Measurements from ENCODE around the gene ATCAY.
A peak's percentile ranks its signal among the peaks of the same experiment; 100 is the strongest.
"Not testable (repeated sequence)": the region's sequence is repeated elsewhere in the genome, so short reads cannot be mapped to it uniquely, and the experiment has no call there.

ATCAY gene

DNA sequence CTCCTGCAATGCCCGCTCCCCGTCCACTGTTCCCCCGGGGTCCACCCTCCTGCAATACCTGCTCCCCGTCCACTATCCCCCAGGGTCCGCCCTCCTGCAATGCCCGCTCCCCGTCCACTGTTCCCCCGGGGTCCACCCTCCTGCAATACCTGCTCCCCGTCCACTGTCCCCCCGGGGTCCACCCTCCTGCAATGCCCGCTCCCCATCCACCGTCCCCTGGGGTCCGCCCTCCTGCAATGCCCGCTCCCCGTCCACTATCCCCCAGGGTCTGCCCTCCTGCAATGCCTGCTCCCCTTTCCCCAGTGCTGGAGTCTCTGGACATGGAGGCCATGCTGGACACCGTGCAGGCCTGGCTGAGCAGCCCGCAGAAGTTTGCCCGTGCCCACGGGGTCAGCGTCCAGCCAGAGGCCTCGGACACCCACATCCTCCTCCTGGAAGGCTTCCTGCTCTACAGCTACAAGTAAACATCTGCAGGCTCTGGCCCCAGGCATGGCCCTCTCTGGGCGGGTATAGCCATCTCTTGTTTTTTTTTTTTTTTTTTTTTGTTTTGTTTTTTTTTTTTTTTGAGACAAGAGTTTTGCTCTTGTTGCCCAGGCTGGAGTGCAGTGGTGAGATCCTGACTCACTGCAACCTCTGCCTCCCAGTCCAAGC, 57.9 kb downstream of the ATCAY start:
- not testable (repeated sequence) for H3K27ac ChIP-seq (ENCODE audit: low read depth, low read length); H3K9me3 ChIP-seq (ENCODE audit: low read length); H3K4me1 ChIP-seq (ENCODE audit: insufficient read depth, low read length); H3K4me3 ChIP-seq (ENCODE audit: low read depth in 1 of 2, low read length in 2 of 2); H3K27me3 ChIP-seq (ENCODE audit: control insufficient read depth in 1 of 2, insufficient read depth in 2 of 2, low read length in 2 of 2); H3K9ac ChIP-seq (ENCODE audit: low read length); H3K36me3 ChIP-seq (ENCODE audit: insufficient read depth, low read length)

DNA sequence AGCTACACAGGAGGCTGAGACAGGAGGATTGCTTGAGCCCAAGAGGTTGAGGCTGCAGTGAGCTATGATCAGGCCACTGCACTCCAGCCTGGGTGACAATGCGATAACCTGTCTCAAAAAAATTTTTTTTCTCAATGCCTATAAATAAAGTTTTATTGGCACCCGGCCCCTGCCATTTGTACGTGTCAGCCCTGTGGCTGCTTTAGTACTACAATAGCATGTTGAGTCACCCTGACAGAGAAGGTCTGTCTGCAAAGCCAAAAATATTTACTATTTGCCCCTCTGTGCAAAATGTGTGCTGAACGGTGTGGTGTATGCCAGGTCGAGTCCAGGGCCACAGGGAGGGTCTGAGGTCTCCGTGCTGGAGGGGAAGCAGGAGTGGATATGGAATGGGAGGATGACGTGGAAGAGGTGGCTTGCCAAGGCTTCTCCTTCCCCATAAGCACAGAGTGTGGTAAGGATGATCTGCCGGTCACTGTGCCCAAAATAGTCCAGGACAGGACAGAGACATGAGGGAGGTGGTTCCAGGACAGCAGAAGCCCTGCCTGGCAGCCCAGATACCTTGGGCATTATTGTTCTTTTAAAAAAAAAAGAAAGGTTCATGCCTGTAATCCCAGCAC, 62.4 kb downstream of the ATCAY start:
- no peaks in the 10 kb centered on the region for H3K4me1 ChIP-seq (ENCODE audit: insufficient read depth, low read length)
- H3K27ac ChIP-seq (ENCODE audit: low read depth, low read length), result no peak overlapping the region
- no peaks in the 10 kb centered on the region for H3K27me3 ChIP-seq (ENCODE audit: control insufficient read depth in 1 of 2, insufficient read depth in 2 of 2, low read length in 2 of 2)
- no peaks in the 10 kb centered on the region for H3K36me3 ChIP-seq (ENCODE audit: insufficient read depth, low read length)
- no peaks in the 10 kb centered on the region for H3K9me3 ChIP-seq (ENCODE audit: low read length)
- no peak overlapping the region for H3K4me3 ChIP-seq (ENCODE audit: low read depth in 1 of 2, low read length in 2 of 2)
- H3K9ac ChIP-seq (ENCODE audit: low read length), result no peak overlapping the region

DNA sequence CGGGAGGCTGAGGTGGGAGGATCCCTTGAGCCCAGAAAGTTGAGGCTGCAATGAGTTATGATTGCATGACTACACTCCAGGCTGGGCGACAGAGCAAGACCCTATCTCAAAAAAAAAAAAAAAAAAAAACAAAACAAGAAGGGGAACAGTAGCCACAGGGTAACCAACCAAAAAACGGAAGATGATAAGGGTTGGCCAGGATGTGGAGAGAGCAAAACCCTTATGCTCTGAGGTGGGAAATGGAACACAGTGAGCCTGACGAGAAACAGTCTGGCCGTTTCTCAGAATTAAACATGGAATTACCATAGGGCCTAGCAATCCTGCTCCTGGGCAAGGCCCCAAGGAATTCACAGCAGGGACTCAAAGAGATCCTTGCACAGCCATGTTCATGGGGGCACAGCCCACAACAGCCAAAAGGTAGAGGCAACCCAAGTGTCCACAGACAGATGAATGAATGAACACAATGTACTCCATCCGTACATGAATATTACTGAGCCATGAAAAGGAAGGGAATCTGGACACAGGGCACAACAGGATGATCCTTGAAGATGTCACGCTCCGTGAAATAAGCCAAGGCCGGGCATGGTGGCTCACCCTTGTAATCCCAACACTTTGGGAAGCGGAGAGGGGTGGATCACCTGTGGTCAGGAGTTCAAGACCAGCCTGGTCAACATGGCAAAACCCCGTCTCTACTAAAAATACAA, 63.7 kb downstream of the ATCAY start:
- no peaks in the 10 kb centered on the region for H3K27me3 ChIP-seq (ENCODE audit: control insufficient read depth in 1 of 2, insufficient read depth in 2 of 2, low read length in 2 of 2)
- H3K9ac ChIP-seq (ENCODE audit: low read length), result no peak overlapping the region
- no peaks in the 10 kb centered on the region for H3K4me1 ChIP-seq (ENCODE audit: insufficient read depth, low read length)
- no peaks in the 10 kb centered on the region for H3K36me3 ChIP-seq (ENCODE audit: insufficient read depth, low read length)
- no peak overlapping the region for H3K27ac ChIP-seq (ENCODE audit: low read depth, low read length)
- no peak overlapping the region for H3K4me3 ChIP-seq (ENCODE audit: low read depth in 1 of 2, low read length in 2 of 2)
- H3K9me3 ChIP-seq (ENCODE audit: low read length), result no peaks in the 10 kb centered on the region

DNA sequence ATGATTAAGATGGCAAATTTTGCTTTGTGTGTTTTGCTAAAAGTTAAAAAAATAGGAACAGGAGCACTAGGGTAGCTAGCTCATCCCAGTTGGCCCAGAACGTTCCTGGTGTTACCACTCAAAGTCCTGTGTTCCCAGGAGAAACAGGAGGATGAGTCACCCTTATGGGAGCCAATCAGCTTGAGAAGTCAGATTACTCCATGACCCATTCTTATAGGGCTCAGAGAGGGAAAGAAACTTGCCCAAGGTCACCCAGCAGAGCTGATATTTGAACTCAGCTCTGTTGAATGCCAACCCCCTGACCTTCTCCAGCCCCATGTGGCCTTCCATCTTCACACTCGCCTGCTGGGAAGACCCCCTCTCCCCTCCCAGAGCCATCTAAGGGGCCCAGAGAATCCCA, 65.4 kb downstream of the ATCAY start:
- Histone ChIP-seq H3K4me3 (ENCODE audit: low read depth in 1 of 2, low read length in 2 of 2) (no peak overlapping the region), H3K27me3 (ENCODE audit: control insufficient read depth in 1 of 2, insufficient read depth in 2 of 2, low read length in 2 of 2) (no peaks in the 10 kb centered on the region), H3K27ac (ENCODE audit: low read depth, low read length) (no peak overlapping the region), H3K36me3 (ENCODE audit: insufficient read depth, low read length) (no peaks in the 10 kb centered on the region), H3K9me3 (ENCODE audit: low read length) (no peaks in the 10 kb centered on the region), H3K9ac (ENCODE audit: low read length) (no peak overlapping the region), H3K4me1 (ENCODE audit: insufficient read depth, low read length) (peaks cover 5% of the 10 kb centered on the region)

DNA sequence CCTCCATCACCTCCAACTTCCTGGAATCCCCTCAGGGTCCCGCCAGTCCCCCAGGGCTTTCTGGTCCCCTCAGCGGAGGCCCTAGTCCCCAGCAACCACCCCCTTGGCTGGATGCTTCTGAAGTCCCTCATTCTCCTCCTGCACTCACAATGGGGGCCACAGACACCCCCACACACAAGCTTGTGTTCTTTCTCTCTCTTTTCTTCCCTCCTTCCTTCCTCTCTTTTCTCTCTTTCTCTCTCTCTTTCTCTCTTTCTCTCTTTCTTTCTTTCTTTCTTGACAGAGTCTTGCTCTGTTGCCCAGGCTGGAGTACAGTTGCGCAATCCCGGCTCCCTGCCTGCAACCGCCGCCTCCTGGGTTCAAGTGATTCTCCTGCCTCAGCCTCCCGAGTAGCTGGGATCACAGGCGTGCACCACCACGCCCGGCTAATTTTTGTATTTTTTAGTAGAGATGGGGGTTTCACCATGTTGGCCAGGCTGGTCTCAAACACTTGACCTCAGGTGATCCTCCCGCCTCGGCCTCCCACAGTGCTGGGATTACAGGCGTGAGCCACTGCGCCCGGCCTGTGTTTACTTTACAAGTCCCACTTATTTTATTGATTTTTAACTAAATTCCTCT, 66.9 kb downstream of the ATCAY start:
- not testable (repeated sequence) for H3K36me3 ChIP-seq (ENCODE audit: insufficient read depth, low read length); H3K9ac ChIP-seq (ENCODE audit: low read length); H3K27ac ChIP-seq (ENCODE audit: low read depth, low read length); H3K4me3 ChIP-seq (ENCODE audit: low read depth in 1 of 2, low read length in 2 of 2); H3K27me3 ChIP-seq (ENCODE audit: control insufficient read depth in 1 of 2, insufficient read depth in 2 of 2, low read length in 2 of 2); H3K9me3 ChIP-seq (ENCODE audit: low read length)
- peaks cover 14% of the 10 kb centered on the region for H3K4me1 ChIP-seq (ENCODE audit: insufficient read depth, low read length)

DNA sequence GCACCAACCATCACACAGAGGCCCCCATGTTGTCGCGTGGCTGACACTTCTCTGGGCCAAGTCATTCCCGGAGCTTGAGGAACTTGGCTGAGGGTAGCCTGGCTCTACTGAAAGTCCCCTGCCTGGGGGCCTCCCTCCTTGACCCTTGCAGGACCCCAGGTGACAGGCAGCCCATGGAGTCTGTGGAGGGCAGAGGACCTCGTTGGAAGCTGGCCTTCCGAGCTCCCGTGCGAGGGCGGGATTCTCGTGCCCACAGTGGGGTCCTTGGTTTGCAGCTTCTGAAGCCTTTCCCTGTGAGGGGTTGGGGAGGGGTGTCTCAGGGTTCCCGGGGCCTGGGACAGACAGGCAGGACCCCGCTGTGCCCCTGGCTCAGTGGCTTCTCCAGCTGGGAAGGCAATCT, 68.8 kb downstream of the ATCAY start:
- Histone ChIP-seq H3K27ac (ENCODE audit: low read depth, low read length) (no peak overlapping the region), H3K9ac (ENCODE audit: low read length) (no peak overlapping the region), H3K27me3 (ENCODE audit: control insufficient read depth in 1 of 2, insufficient read depth in 2 of 2, low read length in 2 of 2) (no peaks in the 10 kb centered on the region), H3K4me1 (ENCODE audit: insufficient read depth, low read length) (peaks cover 18% of the 10 kb centered on the region), H3K4me3 (ENCODE audit: low read depth in 1 of 2, low read length in 2 of 2) (no peak overlapping the region), H3K36me3 (ENCODE audit: insufficient read depth, low read length) (no peaks in the 10 kb centered on the region), H3K9me3 (ENCODE audit: low read length) (no peaks in the 10 kb centered on the region)

DNA sequence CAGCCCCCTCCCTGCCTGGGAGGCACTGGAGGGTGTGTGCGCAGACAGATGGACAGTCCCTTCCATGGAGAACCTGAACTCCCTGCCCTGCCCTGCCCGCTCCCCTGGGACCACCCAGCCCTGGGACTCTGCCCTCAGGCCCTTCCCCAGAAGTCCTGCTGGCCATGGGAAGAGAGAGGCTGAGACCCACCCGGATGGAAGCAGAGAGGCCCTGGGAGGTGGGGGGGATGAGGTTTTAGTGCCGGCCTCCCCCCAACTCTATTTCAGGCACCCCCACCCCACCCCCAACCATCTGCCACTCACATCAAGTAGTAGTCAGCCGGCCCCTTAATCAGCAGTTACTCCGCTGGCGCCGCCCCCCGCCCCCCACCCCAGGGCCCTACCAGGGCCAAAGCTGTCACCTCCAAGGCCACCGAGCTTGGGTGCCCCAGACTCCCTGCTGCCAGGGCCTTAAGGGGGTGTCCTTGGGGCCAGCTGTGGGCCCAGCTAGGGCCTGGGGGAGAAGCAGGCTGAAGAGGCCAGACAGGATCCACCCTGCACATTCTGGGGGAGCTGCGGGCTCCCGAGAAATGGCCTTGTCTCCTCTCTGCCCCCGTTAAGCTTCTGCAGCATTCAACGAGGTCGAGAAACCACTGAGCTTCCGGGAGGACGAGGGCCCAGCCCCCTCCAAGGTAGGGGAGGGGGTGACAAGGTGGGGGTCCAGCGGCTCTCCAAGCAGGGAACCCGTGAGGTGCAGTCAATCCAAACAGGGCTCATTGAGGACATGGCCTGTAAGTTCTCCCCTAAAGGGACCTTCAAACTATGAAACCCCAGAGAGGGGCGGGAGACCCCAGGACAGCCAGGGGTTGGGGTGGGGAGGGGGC, 69.7 kb downstream of the ATCAY start:
- Histone ChIP-seq H3K4me3 (ENCODE audit: low read depth in 1 of 2, low read length in 2 of 2) (no peak overlapping the region), H3K9ac (ENCODE audit: low read length) (no peak overlapping the region), H3K27me3 (ENCODE audit: control insufficient read depth in 1 of 2, insufficient read depth in 2 of 2, low read length in 2 of 2) (no peaks in the 10 kb centered on the region), H3K9me3 (ENCODE audit: low read length) (no peaks in the 10 kb centered on the region), H3K27ac (ENCODE audit: low read depth, low read length) (peak overlapping the region; percentile 80), H3K36me3 (ENCODE audit: insufficient read depth, low read length) (no peaks in the 10 kb centered on the region), H3K4me1 (ENCODE audit: insufficient read depth, low read length) (peaks cover 19% of the 10 kb centered on the region)

DNA sequence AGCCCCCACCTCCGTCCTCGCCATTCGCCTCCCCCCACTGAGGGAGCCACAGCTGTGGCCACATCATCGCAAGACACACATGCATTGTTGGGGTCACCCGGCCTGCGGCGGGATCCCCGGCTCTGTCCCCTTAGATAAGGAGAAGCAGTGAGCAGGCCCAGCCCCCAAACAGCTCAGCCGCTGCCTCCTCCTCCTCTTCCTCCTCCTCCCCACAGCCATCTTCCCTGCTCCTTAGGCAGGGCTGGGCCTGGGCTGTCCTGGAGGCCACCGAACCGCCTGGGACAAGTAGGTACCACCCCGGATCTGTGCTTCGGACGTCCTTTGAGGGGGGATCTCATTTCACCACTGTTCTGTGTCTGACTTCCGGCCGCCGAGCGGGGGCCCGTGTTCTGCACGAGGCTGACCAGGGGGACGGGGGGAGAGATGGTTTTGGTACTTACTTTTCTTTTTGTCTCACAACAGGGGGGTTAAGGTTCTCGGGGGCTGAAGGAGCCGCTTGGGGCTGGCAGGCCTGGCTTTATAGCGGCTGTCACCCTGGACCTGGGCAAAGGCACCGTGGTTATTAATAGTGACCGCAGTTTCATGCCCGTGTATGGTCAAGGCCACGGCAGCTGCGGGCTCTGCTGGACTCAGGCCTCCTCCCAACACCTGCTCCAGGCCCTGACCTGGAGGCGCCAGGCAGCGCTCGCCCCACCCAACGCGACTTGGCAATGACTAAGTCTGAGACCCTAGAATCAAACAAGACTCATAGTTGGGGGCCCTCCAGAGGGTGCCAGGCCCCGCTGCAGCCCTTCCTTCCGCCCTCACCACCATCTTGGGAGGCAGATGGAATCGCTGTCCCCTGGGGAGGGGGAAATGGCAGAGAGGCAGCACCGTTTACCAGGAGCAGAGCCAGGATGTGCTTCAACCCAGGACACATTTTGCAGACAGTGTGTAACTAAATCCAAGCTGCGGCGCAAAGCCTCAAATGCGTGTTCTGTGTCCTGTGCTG, 70.7 kb downstream of the ATCAY start:
- Histone ChIP-seq H3K36me3 (ENCODE audit: insufficient read depth, low read length) (peaks cover 5% of the 10 kb centered on the region), H3K27ac (ENCODE audit: low read depth, low read length) (peak overlapping the region; percentile 80), H3K9me3 (ENCODE audit: low read length) (no peaks in the 10 kb centered on the region), H3K4me1 (ENCODE audit: insufficient read depth, low read length) (peaks cover 19% of the 10 kb centered on the region), H3K9ac (ENCODE audit: low read length) (peak overlapping the region; percentile 17), H3K27me3 (ENCODE audit: control insufficient read depth in 1 of 2, insufficient read depth in 2 of 2, low read length in 2 of 2) (no peaks in the 10 kb centered on the region), H3K4me3 (ENCODE audit: low read depth in 1 of 2, low read length in 2 of 2) (peak overlapping the region in 1 of 2 donors; percentile 41)

DNA sequence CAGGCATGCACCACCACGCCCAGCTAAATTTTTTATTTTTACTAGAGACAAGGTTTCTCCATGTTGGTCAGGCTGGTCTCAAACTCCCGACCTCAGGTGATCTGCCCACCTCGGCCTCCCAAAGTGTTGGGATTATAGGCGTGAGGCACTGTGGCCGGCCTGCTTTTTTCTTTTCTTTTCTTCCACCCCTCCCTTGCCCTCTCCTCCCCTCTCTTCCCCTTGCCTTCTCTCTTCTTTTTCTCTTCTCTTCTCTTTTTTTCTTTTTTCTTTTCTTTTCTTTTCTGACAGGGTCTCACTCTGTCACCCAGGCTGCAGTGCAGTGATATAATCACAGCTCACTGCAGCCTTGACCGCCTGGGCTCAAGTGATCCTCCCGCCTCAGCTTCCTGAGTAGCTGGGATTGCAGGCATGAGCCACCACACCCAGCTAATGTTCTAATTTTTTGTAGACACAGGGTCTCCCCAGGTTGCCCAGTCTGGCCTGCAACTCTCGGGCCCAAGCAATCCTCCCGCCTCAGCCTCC, 72.3 kb downstream of the ATCAY start:
- H3K4me1 ChIP-seq (ENCODE audit: insufficient read depth, low read length), result peaks cover 19% of the 10 kb centered on the region
- H3K27ac ChIP-seq (ENCODE audit: low read depth, low read length), result peak overlapping the region; percentile 51
- not testable (repeated sequence) for H3K9ac ChIP-seq (ENCODE audit: low read length); H3K4me3 ChIP-seq (ENCODE audit: low read depth in 1 of 2, low read length in 2 of 2); H3K36me3 ChIP-seq (ENCODE audit: insufficient read depth, low read length); H3K9me3 ChIP-seq (ENCODE audit: low read length); H3K27me3 ChIP-seq (ENCODE audit: control insufficient read depth in 1 of 2, insufficient read depth in 2 of 2, low read length in 2 of 2)

DNA sequence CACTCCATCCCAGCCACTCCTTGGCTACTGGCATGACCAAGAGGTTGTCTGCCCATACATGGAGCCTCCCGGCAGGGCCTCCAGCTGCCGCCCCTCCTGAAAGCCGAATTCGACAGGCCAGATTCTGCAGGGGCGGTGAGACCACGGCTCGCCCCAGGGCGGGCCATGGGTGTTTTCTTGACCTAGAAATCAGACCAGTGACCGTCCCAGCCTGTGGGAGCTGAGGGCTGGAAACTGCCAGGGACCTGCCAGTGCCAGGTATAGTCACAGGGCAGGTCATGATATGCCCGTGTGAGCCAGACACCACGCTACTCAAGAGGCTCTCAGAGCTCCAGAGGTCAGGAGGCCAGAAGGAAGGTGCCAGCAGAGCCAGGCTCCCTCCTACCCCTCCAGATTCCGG, 73.6 kb downstream of the ATCAY start:
- Histone ChIP-seq H3K4me3 (ENCODE audit: low read depth in 1 of 2, low read length in 2 of 2) (no peak overlapping the region), H3K4me1 (ENCODE audit: insufficient read depth, low read length) (peaks cover 19% of the 10 kb centered on the region), H3K9ac (ENCODE audit: low read length) (no peak overlapping the region), H3K27ac (ENCODE audit: low read depth, low read length) (peak overlapping the region; percentile 21), H3K27me3 (ENCODE audit: control insufficient read depth in 1 of 2, insufficient read depth in 2 of 2, low read length in 2 of 2) (no peaks in the 10 kb centered on the region), H3K9me3 (ENCODE audit: low read length) (no peaks in the 10 kb centered on the region), H3K36me3 (ENCODE audit: insufficient read depth, low read length) (peaks cover 16% of the 10 kb centered on the region)
